GM12874 (cell line): ENCODE results near the gene IRGQ.

ENCODE experiments used
- CTCF ChIP-seq: IDR thresholded peaks from 2 replicates; pipeline ENCODE4 v1.5.1; 2011; ENCODE audit warnings: low read depth, mild to moderate bottlenecking, control low read depth, low read length, moderate library complexity; ENCODE audit not compliant: insufficient read depth

IRGQ gene

GRCh38 chr19:43569657-43570056 lies 26.3 kb downstream of the IRGQ start:
- no peak for TF ChIP-seq CTCF

GRCh38 chr19:43564800-43565199 lies 31.1 kb downstream of the IRGQ start:
- no peak for TF ChIP-seq CTCF

GRCh38 chr19:43563816-43564457 lies 32.0 kb downstream of the IRGQ start:
- no peak for TF ChIP-seq CTCF

GRCh38 chr19:43562698-43563241 lies 33.2 kb downstream of the IRGQ start:
- TF ChIP-seq CTCF, result no peak

GRCh38 chr19:43562226-43562697 lies 33.7 kb downstream of the IRGQ start:
- no peak for TF ChIP-seq CTCF

GRCh38 chr19:43561139-43561970 lies 34.6 kb downstream of the IRGQ start:
- no peak for TF ChIP-seq CTCF

- TF ChIP-seq CTCF, result no peak
Measured at GRCh38 chr19:43560687-43561086, 35.2 kb downstream of the IRGQ start.
